HG03280 (cell line): Measurements from ENCODE around the gene SLC4A11.

ENCODE experiments used
- ATAC-seq: cut with Tn5 transposase; IDR thresholded peaks from one replicate; pipeline ENCODE4 v1.9.1; 2021; ENCODE audit warnings: mild to moderate bottlenecking, moderate library complexity; ENCODE audit not compliant: unreplicated experiment

The SLC4A11 gene

GRCh38 chr20:3247638-3248037 lies 8.6 kb upstream of the SLC4A11 start:
- no peak for ATAC-seq

- ATAC-seq, result no peak
Measured at GRCh38 chr20:3246682-3247081, 7.7 kb upstream of the SLC4A11 start.

- ATAC-seq, result no peak
Measured at GRCh38 chr20:3245711-3246110, 6.7 kb upstream of the SLC4A11 start.

- no peak for ATAC-seq
Measured at GRCh38 chr20:3245156-3245555, 6.2 kb upstream of the SLC4A11 start.

GRCh38 chr20:3244613-3245012 lies 5.6 kb upstream of the SLC4A11 start:
- ATAC-seq, result no peak

- ATAC-seq, result no peak
Measured at GRCh38 chr20:3243718-3244358, 4.8 kb upstream of the SLC4A11 start.

GRCh38 chr20:3242172-3242692 lies 3.2 kb upstream of the SLC4A11 start:
- ATAC-seq, result no peak

GRCh38 chr20:3240776-3241363 lies 1.9 kb upstream of the SLC4A11 start:
- ATAC-seq, result no peak

- no peak for ATAC-seq
Measured at GRCh38 chr20:3239867-3240775, 1.1 kb upstream of the SLC4A11 start.

- ATAC-seq, result no peak
Measured at GRCh38 chr20:3238616-3239025, 369 bp downstream of the SLC4A11 start.

GRCh38 chr20:3237958-3238615 lies 903 bp downstream of the SLC4A11 start:
- ATAC-seq, result no peak

GRCh38 chr20:3237011-3237957 lies 1.7 kb downstream of the SLC4A11 start:
- no peak for ATAC-seq

- no peak for ATAC-seq
Measured at GRCh38 chr20:3235666-3236324, 3.2 kb downstream of the SLC4A11 start.

- ATAC-seq, result no peak
Measured at GRCh38 chr20:3233991-3234498, 4.9 kb downstream of the SLC4A11 start.

- ATAC-seq, result no peak
Measured at GRCh38 chr20:3233131-3233990, 5.6 kb downstream of the SLC4A11 start.

GRCh38 chr20:3231889-3232588 lies 7.0 kb downstream of the SLC4A11 start:
- ATAC-seq, result no peak

- ATAC-seq, result no peak
Measured at GRCh38 chr20:3231116-3231515, 7.9 kb downstream of the SLC4A11 start.

GRCh38 chr20:3229798-3230197 lies 9.2 kb downstream of the SLC4A11 start:
- ATAC-seq, result no peak
